Suprapubic skin (tissue), 4 donors: ENCODE measurements around the gene H6PD.

Experiments used
- CTCF ChIP-seq, 2 donors: fragments of 200-600 bp in 1 of 2; fragments of 450-650 bp in 1 of 2; sonication (generic) in 1 of 2; IDR thresholded peaks; one replicate each; pipeline ENCODE4 v1.5.1; 2016 to 2019; ENCODE audit warnings: antibody characterized with exemption in 2 of 2, mild to moderate bottlenecking in 1 of 2, moderate library complexity in 1 of 2
- EP300 ChIP-seq: sonication (generic); formaldehyde crosslinking; IDR thresholded peaks from one replicate; pipeline ENCODE4 v1.6.1; 2017; ENCODE audit warnings: antibody characterized with exemption
- POLR2A ChIP-seq, 2 donors: fragments of 450-650 bp; IDR thresholded peaks; one replicate each; pipeline ENCODE4 v1.6.1; 2017; ENCODE audit warnings: antibody characterized with exemption in 2 of 2, mild to moderate bottlenecking in 2 of 2, moderate library complexity in 2 of 2
- POLR2AphosphoS5 ChIP-seq, 3 donors: sonication (generic); formaldehyde crosslinking; IDR thresholded peaks; one replicate each; pipeline ENCODE4 v1.6.1; 2017; ENCODE audit warnings: antibody characterized with exemption in 3 of 3

GRCh38 chr1:9218917-9219316 is 15.7 kb upstream of the H6PD start:
- TF ChIP-seq CTCF (IDR thresholded peaks at IDR 0.05) (no peak), POLR2AphosphoS5 (IDR thresholded peaks at IDR 0.05) (no peak), POLR2A (IDR thresholded peaks at IDR 0.05) (no peak), EP300 (no peak)
